ENCODE data around the gene RBM15B. TPM values are rescaled to one million over a fixed set of nuclear protein-coding genes. Genes with fewer than 3 reads are reported as not detected.

The RBM15B gene
- total RNA-seq, 1 donor from 2014 or later, result 68.3 TPM

GRCh38 chr3:51379301-51379700, 11.8 kb upstream of the RBM15B start:
- Mint-ChIP-seq H3K27me3 (ENCODE audit: low read depth) (no peaks in the 10 kb centered on the region), H3K36me3 (no peaks in the 10 kb centered on the region), H3K9me3 (no peaks in the 10 kb centered on the region), H3K27ac (no peak overlapping the region), H3K4me1 (peaks cover 11% of the 10 kb centered on the region), H3K4me3 (no peak overlapping the region)
- TF ChIP-seq CTCF (IDR thresholded peaks at IDR 0.05; ENCODE audit: unreplicated experiment), result no peak
- DNase-seq (ENCODE audit: low spot score in 2 of 2, unreplicated experiment in 2 of 2), result no peak

DNA sequence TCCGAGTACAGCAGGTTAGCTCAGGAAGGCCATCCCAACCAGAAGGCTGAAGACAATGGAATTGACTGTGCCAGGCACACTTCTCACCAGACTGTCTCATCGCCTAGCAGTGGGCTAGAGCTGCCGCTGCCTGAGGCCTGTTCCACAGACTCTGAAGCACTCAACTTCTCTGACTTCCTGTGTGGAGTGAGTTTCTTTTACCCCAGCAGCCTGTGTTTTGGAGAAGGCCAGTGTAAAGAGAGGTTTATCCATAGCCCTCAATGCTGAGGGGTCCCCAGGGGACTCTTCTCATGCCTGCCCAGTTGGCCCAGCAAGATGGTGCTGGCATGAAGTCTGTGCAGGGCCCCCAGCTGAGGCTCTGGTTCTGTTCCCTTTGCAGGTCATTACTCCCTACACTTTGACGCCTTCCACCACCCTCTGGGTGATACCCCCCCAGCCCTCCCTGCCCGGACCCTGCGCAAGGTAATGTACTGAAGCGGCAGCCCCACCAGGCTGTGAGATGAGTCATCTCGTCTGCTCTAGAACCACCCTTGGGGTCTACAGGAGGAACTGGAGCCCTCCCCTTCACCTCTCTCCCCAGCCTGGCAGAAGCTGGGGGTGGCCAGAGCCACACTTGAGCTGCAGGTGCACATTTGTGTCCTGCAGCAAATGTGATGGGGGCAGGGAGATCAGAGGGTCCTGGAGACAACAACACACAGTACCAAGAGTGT, 11.2 kb upstream of the RBM15B start:
- H3K36me3 Mint-ChIP-seq, result no peaks in the 10 kb centered on the region
- no peaks in the 10 kb centered on the region for H3K27me3 Mint-ChIP-seq (ENCODE audit: low read depth)
- H3K9me3 Mint-ChIP-seq, result no peaks in the 10 kb centered on the region
- DNase-seq (ENCODE audit: low spot score in 2 of 2, unreplicated experiment in 2 of 2), result no peak
- H3K4me3 Mint-ChIP-seq, result no peak overlapping the region
- TF ChIP-seq CTCF (IDR thresholded peaks at IDR 0.05; ENCODE audit: unreplicated experiment), result no peak
- H3K4me1 Mint-ChIP-seq, result peaks cover 11% of the 10 kb centered on the region
- no peak overlapping the region for H3K27ac Mint-ChIP-seq

GRCh38 chr3:51380601-51381332, 10.3 kb upstream of the RBM15B start:
- H3K4me3 Mint-ChIP-seq, result no peak overlapping the region
- H3K4me1 Mint-ChIP-seq, result peaks cover 14% of the 10 kb centered on the region
- no peak overlapping the region for H3K27ac Mint-ChIP-seq
- TF ChIP-seq CTCF (IDR thresholded peaks at IDR 0.05; ENCODE audit: unreplicated experiment), result no peak
- H3K9me3 Mint-ChIP-seq, result no peaks in the 10 kb centered on the region
- no peak for DNase-seq (ENCODE audit: low spot score in 2 of 2, unreplicated experiment in 2 of 2)
- no peaks in the 10 kb centered on the region for H3K36me3 Mint-ChIP-seq
- H3K27me3 Mint-ChIP-seq (ENCODE audit: low read depth), result no peaks in the 10 kb centered on the region

DNA sequence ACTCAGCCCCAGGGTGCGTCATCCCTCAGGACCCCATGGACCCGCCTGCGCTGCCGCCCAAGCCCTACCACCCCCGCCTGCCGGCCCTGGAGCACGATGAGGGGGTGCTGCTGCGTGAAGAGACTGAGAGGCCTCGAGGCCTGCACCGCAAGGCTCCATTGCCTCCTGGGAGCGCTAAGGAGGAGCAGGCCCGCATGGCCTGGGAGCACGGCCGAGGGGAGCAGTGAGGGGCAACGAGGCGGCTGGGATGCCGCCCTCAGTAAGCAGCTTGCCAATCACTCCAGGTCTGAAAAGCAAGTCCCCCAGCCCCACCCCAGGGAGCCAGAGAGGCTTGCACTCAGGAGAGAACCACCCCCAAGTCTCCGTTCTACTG, 9.8 kb upstream of the RBM15B start:
- no peaks in the 10 kb centered on the region for H3K27me3 Mint-ChIP-seq (ENCODE audit: low read depth)
- no peak for TF ChIP-seq CTCF (IDR thresholded peaks at IDR 0.05; ENCODE audit: unreplicated experiment)
- H3K27ac Mint-ChIP-seq, result no peak overlapping the region
- peaks cover 20% of the 10 kb centered on the region for H3K4me1 Mint-ChIP-seq
- H3K36me3 Mint-ChIP-seq, result no peaks in the 10 kb centered on the region
- H3K4me3 Mint-ChIP-seq, result no peak overlapping the region
- DNase-seq (ENCODE audit: low spot score in 2 of 2, unreplicated experiment in 2 of 2), result no peak
- H3K9me3 Mint-ChIP-seq, result no peaks in the 10 kb centered on the region

DNA sequence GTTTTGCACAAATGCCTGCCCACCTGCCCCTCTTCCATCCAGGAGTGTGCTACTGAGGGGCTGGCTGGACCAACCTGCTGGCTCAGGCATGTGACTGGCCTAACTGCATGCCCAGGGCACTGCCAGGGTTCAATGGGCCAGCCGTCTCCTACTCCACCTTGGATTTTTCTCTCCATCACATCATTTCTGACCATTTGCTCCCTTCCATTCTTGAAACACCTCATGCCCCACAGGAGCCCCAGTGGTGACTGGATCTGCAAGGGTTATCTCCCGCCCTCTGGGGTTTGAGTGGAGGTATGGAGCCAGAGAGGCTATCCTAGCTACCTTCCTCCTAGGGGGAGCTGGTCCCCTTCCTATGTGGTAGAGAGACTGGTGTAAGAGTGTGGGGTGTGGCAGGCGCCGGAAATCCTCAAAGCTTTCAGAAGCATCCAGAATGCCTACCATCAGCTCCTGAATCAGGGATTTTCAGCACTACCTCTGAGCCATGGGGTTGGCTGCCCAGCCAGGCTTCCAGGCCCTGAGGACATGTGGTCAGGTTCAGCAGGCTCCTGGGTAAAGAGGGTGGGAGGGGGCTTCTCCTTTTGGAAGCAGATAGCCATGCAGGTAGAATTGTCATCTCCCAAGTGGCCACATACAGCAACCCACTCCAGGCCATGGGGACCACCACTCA, 8.9 kb upstream of the RBM15B start:
- Mint-ChIP-seq H3K27me3 (ENCODE audit: low read depth) (no peaks in the 10 kb centered on the region), H3K4me3 (no peak overlapping the region)
- no peak for TF ChIP-seq CTCF (IDR thresholded peaks at IDR 0.05; ENCODE audit: unreplicated experiment)

More for the DNA sequence above, 8.9 kb upstream of the RBM15B start:
- Mint-ChIP-seq H3K4me1 (peaks cover 26% of the 10 kb centered on the region), H3K9me3 (no peaks in the 10 kb centered on the region), H3K36me3 (no peaks in the 10 kb centered on the region), H3K27ac (no peak overlapping the region)
- DNase-seq (ENCODE audit: low spot score in 2 of 2, unreplicated experiment in 2 of 2), result no peak

Measured in mesothelial cell of epicardium (in vitro differentiated cells).